ENCODE results near the gene KIF12.

KIF12 gene

DNA sequence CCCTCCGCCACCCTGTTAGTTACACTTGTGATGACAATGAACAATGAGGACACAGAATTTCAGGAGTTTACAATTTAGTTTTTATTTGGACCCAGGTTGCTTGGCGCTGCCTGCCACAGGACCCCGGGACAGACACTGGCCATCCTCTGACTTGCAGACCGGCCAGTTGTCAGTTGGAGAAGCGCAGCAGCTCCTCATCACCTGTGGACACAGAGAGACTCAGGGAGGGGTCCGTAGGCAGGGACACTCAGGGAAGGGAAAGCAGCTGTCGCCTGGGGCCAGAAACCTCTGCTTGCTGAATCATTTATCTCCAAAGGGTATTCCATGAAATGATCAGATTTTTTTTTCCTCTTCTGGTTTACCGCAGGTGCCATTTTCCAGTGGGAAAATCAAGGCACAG is 39.0 kb downstream of the KIF12 start:
- DNase-seq (ENCODE audit: low spot score), result no peak
- TF ChIP-seq, protein P1, sequence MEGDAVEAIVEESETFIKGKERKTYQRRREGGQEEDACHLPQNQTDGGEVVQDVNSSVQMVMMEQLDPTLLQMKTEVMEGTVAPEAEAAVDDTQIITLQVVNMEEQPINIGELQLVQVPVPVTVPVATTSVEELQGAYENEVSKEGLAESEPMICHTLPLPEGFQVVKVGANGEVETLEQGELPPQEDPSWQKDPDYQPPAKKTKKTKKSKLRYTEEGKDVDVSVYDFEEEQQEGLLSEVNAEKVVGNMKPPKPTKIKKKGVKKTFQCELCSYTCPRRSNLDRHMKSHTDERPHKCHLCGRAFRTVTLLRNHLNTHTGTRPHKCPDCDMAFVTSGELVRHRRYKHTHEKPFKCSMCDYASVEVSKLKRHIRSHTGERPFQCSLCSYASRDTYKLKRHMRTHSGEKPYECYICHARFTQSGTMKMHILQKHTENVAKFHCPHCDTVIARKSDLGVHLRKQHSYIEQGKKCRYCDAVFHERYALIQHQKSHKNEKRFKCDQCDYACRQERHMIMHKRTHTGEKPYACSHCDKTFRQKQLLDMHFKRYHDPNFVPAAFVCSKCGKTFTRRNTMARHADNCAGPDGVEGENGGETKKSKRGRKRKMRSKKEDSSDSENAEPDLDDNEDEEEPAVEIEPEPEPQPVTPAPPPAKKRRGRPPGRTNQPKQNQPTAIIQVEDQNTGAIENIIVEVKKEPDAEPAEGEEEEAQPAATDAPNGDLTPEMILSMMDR (IDR thresholded peaks at IDR 0.05; ENCODE audit: borderline replicate concordance, control extremely low read depth, extremely low read depth, insufficient read depth, missing control alignments), result no peak
- in situ Hi-C loops (cut with MboI; ENCODE audit: low sequenced_read_pairs, unreplicated experiment), result no loop called here

DNA sequence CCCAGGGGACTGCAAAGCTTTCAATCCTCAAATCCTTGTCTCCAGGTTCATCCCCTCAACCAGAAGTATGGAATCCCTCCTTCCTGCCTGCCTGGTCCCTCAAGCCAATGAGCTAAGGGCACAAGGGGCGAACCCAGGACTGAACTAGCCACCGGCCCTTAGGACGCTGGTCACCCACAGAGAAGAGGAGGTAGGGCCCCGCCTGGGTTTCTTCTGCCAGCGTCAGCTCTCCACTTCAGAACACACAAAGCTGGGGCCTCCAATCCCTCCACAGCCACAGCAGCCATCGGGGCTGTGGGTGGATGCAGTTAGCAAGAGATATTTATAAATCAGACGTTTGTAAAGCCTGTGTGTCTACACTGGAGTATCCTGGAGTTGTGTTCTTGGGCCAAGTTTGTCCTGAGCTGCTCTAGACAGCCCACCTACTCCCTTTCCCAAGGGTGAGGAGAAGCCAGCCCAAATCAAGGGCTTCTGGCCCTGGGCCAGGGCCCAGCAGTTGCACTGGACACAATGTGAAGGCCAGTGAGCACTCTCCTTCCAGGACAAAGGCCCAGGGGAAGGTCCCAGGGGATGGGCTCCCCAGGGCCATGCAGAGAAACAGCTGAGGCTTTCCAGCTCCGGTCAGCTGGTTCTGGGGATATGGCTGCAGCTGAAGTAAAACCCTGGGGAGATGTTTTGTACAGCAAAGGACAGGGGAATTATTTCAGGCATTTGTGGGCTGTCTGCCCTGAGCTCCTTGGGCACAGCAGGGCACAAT is 39.9 kb downstream of the KIF12 start:
- no peak for DNase-seq (ENCODE audit: low spot score)
- in situ Hi-C loops (cut with MboI; ENCODE audit: low sequenced_read_pairs, unreplicated experiment), result no loop called here
- TF ChIP-seq, protein P1 (IDR thresholded peaks at IDR 0.05; ENCODE audit: borderline replicate concordance, control extremely low read depth, extremely low read depth, insufficient read depth, missing control alignments), result no peak

DNA sequence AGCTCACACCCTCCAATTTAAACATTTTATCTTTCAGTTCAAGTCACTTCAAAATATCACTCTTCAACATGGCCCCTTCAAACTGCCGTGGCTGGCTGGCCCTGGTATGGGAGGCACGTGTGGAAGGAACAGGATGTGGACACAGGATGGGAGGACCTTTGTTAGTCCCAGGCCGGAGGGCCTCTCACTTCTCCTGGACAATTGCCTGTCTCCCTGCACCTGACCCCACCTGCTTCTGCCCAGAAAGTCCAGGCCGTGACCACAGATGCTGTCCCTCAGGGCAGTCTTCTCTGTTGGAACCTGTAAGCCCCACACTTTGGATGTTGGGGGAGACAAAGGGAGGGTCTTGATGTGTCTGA is 40.4 kb downstream of the KIF12 start:
- DNase-seq (ENCODE audit: low spot score), result no peak
- in situ Hi-C loops (cut with MboI; ENCODE audit: low sequenced_read_pairs, unreplicated experiment), result no loop called here
- TF ChIP-seq, protein P1 (IDR thresholded peaks at IDR 0.05; ENCODE audit: borderline replicate concordance, control extremely low read depth, extremely low read depth, insufficient read depth, missing control alignments), result no peak

DNA sequence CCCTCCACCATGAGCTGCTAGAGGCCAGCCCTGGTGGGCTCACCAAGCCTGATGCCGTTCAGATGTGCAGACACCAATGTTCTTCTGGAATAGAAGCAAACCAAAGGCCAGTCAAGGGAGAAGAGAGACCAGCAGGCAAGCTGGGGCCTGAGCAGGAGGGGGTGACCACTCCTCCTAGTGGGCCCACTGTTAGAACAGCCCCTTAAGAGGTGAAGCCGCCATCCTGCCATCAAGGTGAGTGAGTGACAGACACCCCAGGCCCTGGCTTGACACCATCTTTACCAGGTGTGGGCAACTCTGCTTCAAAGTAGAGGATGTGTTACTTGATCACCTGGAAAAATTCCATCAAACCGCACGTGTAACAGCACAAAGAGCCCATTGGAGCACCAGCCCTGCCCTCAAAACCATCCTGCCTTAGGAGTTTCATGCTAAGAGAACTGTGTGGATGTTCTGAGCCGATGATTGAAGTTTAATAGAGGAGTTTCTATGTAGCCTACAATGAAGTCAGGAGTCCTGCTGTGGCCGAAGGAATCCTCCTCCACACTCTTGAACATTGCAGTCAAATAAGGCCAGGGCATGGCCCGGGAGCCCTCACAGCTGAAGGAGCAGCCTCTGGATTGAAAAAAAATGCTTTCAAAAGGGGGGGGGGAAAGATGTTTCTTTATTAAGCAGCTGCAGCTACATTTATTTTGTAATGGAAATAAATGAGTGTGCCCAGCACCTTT is 41.8 kb downstream of the KIF12 start:
- no peak for DNase-seq (ENCODE audit: low spot score)
- TF ChIP-seq, protein P1 (IDR thresholded peaks at IDR 0.05; ENCODE audit: borderline replicate concordance, control extremely low read depth, extremely low read depth, insufficient read depth, missing control alignments), result no peak
- in situ Hi-C loops (cut with MboI; ENCODE audit: low sequenced_read_pairs, unreplicated experiment), result no loop called here

DNA sequence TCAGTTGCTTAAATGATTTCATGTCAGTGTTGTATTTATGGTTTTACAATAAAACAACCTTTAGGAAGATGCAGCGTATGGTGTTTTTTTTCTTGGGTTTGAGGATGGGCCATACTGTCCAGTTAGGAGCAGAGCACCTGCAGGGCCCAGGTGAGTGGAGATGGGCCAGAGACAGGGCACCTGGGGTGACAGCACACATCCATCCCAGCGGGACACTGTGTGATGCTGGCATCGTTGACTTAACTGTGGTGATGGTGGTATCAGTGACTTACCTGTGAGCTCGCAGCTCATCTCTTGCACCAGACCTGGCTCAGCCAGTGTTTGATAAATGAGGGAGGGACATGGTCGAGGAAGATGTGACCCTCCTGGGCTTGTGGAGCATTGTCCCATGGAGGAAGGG is 42.6 kb downstream of the KIF12 start:
- in situ Hi-C loops (cut with MboI; ENCODE audit: low sequenced_read_pairs, unreplicated experiment), result no loop called here
- TF ChIP-seq, protein P1 (IDR thresholded peaks at IDR 0.05; ENCODE audit: borderline replicate concordance, control extremely low read depth, extremely low read depth, insufficient read depth, missing control alignments), result no peak
- DNase-seq (ENCODE audit: low spot score), result peak; percentile 12

DNA sequence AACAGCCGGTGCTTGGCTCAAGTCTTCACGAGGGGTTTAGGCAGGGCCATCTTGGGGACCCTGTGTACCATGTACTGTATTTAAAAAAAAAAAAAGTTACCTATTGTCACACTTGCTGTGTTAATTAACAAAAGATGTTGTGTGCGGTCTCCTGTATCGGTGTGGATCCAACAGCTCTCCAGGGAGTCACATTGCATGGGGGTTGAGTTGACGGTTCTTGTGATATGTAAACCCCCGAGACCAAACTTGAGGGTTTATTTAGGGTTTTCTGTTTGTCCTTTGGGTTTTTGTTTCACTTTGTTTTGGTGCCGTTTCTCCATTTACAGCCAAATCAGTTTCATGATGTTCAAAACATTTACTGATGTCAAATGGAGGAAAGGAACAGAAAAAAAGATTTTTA is 43.2 kb downstream of the KIF12 start:
- in situ Hi-C loops (cut with MboI; ENCODE audit: low sequenced_read_pairs, unreplicated experiment), result no loop called here
- peak; percentile 16 for DNase-seq (ENCODE audit: low spot score)
- TF ChIP-seq, protein P1 (IDR thresholded peaks at IDR 0.05; ENCODE audit: borderline replicate concordance, control extremely low read depth, extremely low read depth, insufficient read depth, missing control alignments), result no peak

All from GM13976 (cell line).